Ovary (tissue), 9 donors: ENCODE data around the gene CCDC182. TPM values are rescaled to one million over a fixed set of nuclear protein-coding genes. Genes with fewer than 3 reads are reported as not detected.

Experiments
- DNase-seq, 5 donors: peaks; one replicate each; pipeline ENCODE4 v3.0.0-alpha.2; 2019 to 2020
- H3K27ac ChIP-seq, 2 donors: fragments of 200-600 bp; one replicate each; pipeline versions ENCODE4 v1.5.1 to v1.8.0; 2019 to 2022
- H3K27me3 ChIP-seq: fragments of 200-600 bp; one replicate; pipeline ENCODE4 v1.8.0; 2022
- H3K36me3 ChIP-seq: fragments of 200-600 bp; sonication (generic); one replicate; pipeline ENCODE4 v1.5.1; 2019
- H3K4me1 ChIP-seq: one replicate; pipeline ENCODE4 v1.8.1; 2013; ENCODE audit warnings: mild to moderate bottlenecking, moderate library complexity; ENCODE audit not compliant: insufficient read depth
- H3K4me3 ChIP-seq: fragments of 200-600 bp; sonication (generic); one replicate; pipeline ENCODE4 v1.5.1; 2017
- H3K9me3 ChIP-seq, 2 donors: fragments of 200-600 bp in 1 of 2; sonication (generic) in 1 of 2; one replicate each; pipeline versions ENCODE4 v1.5.1 to v1.8.1; 2013 to 2019; ENCODE audit warnings: mild to moderate bottlenecking in 1 of 2, moderate library complexity in 1 of 2
- EP300 ChIP-seq: sonication (generic); formaldehyde crosslinking; IDR thresholded peaks from one replicate; pipeline ENCODE4 v1.6.1; 2017; ENCODE audit warnings: antibody characterized with exemption
- POLR2A ChIP-seq: fragments of 450-650 bp; IDR thresholded peaks from one replicate; pipeline ENCODE4 v1.6.1; 2017; ENCODE audit warnings: antibody characterized with exemption, mild to moderate bottlenecking, moderate library complexity
- WGBS, 3 donors: extraction: QIAGEN DNeasy Blood & Tissue Kit in 1 of 3; methylation state at CpG; one replicate each; pipeline versions ENCODE4 v1.1.5 to v1.1.7; 2013 to 2017; 5-methylcytosine and 5-hydroxymethylcytosine counted together
- intact Hi-C, 4 donors: fragments of 100-400 bp; cut with DNase I; formaldehyde crosslinking; loops; one replicate each; pipeline versions ENCODE4 v1.11.0 to v1.15.1; 2022 to 2023
- polyA plus RNA-seq, 2 donors: library from polyadenylated mRNA; stranded (reverse); fragments of 200-250 nt in 1 of 2; fragments of 350-450 nt in 1 of 2; fragmentation: Illumina TruSeq in 1 of 2; extraction: RNeasy Lipid Tissue Mini Kit (QIAGEN cat#74804) in 1 of 2; gene quantifications; one replicate each; pipeline ENCODE4 v1.2.3, GENCODE V29; 2013 to 2014
- total RNA-seq, 7 donors: library from RNA; depleted of rRNA in 2 of 7; stranded (reverse); fragments of >200 nt in 2 of 7; fragmentation: NEBNext Ultra II Directional in 3 of 7; extraction: Animal tissue kit (Norgen Biotek cat#: 25700) in 3 of 7; gene quantifications; one replicate each; pipeline versions ENCODE4 v1.1.0 to v1.2.4, GENCODE V29; 2016 to 2023
- TF ChIP-seq, protein P1 (sequence below), 3 donors: fragments of 450-650 bp in 2 of 3; fragments of 200-600 bp in 1 of 3; IDR thresholded peaks; one replicate each; pipeline versions ENCODE4 v1.5.1 to v1.8.0; 2016 to 2022; ENCODE audit warnings: antibody characterized with exemption in 3 of 3, mild to moderate bottlenecking in 1 of 3
- donor health status: DM: no; HTN: no; CAD: no; lungs with moderate emphysema.
- donor health status: DM: no; HTN: no; CAD: no.
- donor health status: Bipolar disorder and iron deficiency.
- donor health status: DM: yes; HTN: yes; CAD: no.
- donor health status: DM: no; HTN: no; CAD: no.
- donor health status: DM: yes; HTN: yes; CAD: no.

CCDC182 gene
- total and polyA plus RNA-seq, 9 donors: not detected

GRCh38 chr17:57735230-57735629 lies 9.9 kb downstream of the CCDC182 start:
- Histone ChIP-seq H3K9me3 (no peaks in the 10 kb centered on the region), H3K27me3 (no peaks in the 10 kb centered on the region), H3K27ac (no peak overlapping the region), H3K36me3 (no peaks in the 10 kb centered on the region), H3K4me1 (peaks cover 2% of the 10 kb centered on the region), H3K4me3 (no peak overlapping the region)
- TF ChIP-seq, protein P1, sequence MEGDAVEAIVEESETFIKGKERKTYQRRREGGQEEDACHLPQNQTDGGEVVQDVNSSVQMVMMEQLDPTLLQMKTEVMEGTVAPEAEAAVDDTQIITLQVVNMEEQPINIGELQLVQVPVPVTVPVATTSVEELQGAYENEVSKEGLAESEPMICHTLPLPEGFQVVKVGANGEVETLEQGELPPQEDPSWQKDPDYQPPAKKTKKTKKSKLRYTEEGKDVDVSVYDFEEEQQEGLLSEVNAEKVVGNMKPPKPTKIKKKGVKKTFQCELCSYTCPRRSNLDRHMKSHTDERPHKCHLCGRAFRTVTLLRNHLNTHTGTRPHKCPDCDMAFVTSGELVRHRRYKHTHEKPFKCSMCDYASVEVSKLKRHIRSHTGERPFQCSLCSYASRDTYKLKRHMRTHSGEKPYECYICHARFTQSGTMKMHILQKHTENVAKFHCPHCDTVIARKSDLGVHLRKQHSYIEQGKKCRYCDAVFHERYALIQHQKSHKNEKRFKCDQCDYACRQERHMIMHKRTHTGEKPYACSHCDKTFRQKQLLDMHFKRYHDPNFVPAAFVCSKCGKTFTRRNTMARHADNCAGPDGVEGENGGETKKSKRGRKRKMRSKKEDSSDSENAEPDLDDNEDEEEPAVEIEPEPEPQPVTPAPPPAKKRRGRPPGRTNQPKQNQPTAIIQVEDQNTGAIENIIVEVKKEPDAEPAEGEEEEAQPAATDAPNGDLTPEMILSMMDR (IDR thresholded peaks at IDR 0.05): no peak
- TF ChIP-seq POLR2A (no peak), EP300 (no peak)
- intact Hi-C loops: no loop called here
- WGBS, 3 donors: 68 to 80% (median 71%) methylated on average over 3 of the region's 3 CpGs
- no peak for DNase-seq

GRCh38 chr17:57733085-57733484 lies 12.0 kb downstream of the CCDC182 start:
- no peak for DNase-seq
- no peak overlapping the region for H3K4me3 ChIP-seq
- H3K9me3 ChIP-seq: no peaks in the 10 kb centered on the region
- no peaks in the 10 kb centered on the region for H3K36me3 ChIP-seq
- 94 to 99% (median 97%) methylated on average over 2 of the region's 2 CpGs for WGBS, 3 donors
- no peak overlapping the region for H3K27ac ChIP-seq
- no peaks in the 10 kb centered on the region for H3K27me3 ChIP-seq
- TF ChIP-seq EP300: no peak
- no peak for TF ChIP-seq POLR2A
- TF ChIP-seq, protein P1 (IDR thresholded peaks at IDR 0.05): no peak
- intact Hi-C loops: no loop called here
- peaks cover 2% of the 10 kb centered on the region for H3K4me1 ChIP-seq

DNA sequence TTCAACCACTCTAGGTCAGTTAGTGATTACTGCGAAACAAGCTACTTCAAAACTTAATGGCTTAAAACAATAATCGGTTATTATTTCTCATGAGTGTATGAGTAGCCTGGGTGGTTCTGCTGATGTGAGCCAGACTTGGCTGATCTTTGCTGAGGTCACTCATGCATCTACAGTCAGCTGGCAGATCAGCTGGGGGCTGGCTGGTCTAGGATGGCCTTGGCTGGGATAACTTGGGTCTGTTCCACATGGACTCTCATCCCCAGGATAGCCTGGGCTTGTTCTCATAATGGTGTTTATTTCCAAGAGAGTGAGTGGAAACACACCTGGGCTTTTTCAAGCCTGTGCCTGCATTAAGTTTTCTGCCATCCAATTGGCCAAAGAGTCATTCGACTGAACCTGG lies 13.0 kb downstream of the CCDC182 start:
- WGBS, 3 donors: 36 to 49% (median 42%) methylated on average over 3 of the region's 3 CpGs
- H3K36me3 ChIP-seq: no peaks in the 10 kb centered on the region
- H3K9me3 ChIP-seq: no peaks in the 10 kb centered on the region
- no peak overlapping the region for H3K4me3 ChIP-seq
- H3K4me1 ChIP-seq: peaks cover 2% of the 10 kb centered on the region
- H3K27me3 ChIP-seq: no peaks in the 10 kb centered on the region
- peak; percentile 35 to 65 (median 62) for DNase-seq
- no peak overlapping the region for H3K27ac ChIP-seq
- no peak for TF ChIP-seq POLR2A
- intact Hi-C loops: no loop called here

DNA sequence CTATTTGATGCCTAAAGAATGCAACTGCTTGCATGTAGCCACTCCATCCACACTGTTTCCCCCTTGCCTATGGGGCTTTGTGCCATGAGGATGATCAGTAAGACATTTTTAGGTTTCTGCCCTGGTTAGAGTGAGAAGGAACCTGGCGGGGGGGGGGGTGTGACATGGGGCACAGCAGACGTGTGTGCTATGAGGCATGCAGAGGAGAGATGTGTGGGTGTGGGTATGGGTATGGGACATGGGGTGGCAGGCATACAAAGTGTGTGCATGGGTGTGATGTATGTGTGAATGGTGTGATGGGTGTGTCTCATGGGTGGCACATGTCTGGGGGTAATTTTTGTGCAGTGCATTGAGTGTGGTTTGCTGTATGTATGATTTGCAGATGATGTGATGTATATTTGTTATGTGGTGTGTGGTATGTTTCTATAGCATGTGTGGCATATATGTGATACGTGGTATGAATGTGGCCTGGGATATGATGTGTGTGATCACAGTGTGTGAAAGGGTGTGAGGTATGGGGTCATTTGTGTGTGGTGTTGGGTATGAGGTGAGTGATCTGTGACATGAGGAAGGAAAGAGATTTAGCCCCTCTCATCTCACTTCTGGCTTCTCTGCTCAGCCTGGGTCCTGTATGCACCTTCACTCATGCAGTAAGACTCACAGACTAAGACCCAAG lies 14.9 kb downstream of the CCDC182 start:
- Histone ChIP-seq H3K36me3 (no peaks in the 10 kb centered on the region), H3K27me3 (no peaks in the 10 kb centered on the region), H3K4me3 (no peak overlapping the region), H3K27ac (no peak overlapping the region), H3K9me3 (no peaks in the 10 kb centered on the region), H3K4me1 (peaks cover 2% of the 10 kb centered on the region)
- no peak for DNase-seq
- intact Hi-C loops: no loop called here
- TF ChIP-seq EP300: no peak
- TF ChIP-seq, protein P1 (IDR thresholded peaks at IDR 0.05): no peak
- no peak for TF ChIP-seq POLR2A
- WGBS, 3 donors: 78 to 92% (median 81%) methylated on average over 3 of the region's 3 CpGs

DNA sequence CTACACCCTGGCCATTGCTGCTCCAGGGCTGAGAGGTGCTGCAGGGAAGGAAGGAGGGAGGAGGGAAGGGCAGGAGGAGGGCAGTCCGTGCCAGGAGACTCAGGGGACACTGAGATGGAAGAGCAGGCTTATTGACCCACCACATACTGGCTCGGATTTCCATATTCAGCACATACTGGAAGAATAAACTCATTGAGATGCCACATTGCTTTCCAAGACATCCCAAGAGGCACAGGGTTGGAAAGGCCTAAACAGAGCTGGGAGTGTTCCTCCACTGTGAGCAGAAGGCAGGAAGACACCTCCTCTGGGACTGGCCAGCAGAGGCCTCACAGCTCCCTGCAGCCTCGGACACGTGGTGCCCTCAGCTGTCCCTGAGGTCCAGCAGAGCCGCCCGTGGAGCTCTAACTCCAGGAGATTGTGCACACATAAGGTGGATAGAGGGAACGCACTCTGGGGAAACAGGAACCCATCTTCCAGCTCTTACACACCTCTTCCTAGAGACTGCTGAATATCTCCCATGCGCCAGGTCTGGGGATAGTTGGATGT lies 17.4 kb downstream of the CCDC182 start:
- Histone ChIP-seq H3K4me3 (no peak overlapping the region), H3K36me3 (no peaks in the 10 kb centered on the region), H3K4me1 (peaks cover 2% of the 10 kb centered on the region), H3K27me3 (no peaks in the 10 kb centered on the region), H3K9me3 (no peaks in the 10 kb centered on the region), H3K27ac (no peak overlapping the region)
- intact Hi-C loops: no loop called here
- no peak for DNase-seq
- TF ChIP-seq POLR2A (no peak), EP300 (no peak)
- TF ChIP-seq, protein P1 (IDR thresholded peaks at IDR 0.05): no peak
- WGBS, 3 donors: 83 to 86% (median 85%) methylated on average over 8 of the region's 8 CpGs
